ENCODE measurements around the gene ARHGDIG.
A peak's percentile ranks its signal among the peaks of the same experiment; 100 is the strongest.

The ARHGDIG gene

DNA sequence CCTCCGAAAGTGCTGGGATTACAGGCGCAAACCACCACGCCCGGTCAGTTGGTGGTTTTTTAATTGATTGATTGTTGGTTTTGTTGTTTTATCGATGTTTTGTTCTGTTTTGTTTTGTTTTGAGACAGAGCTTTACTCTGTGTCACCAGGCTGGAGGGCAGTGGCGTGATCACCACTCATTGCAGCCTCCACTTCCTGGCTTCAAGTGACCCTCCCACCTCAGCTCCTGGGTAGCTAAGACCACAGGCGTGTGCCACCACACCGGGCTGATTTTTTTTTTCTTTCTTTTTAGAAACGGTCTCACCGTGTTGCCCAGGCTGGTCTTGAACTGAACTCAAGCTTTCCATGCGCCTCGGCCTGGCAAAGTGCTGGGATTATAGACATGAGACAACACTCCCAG, 33.4 kb upstream of the ARHGDIG start:
- Histone ChIP-seq H3K79me1 (ENCODE audit: low read depth, low read length) (peaks cover 8% of the 10 kb centered on the region), H4K8ac (ENCODE audit: low read depth, low read length) (no peak overlapping the region), H3K9ac (ENCODE audit: low read depth, low read length, poor library complexity) (no peak overlapping the region), H3K23ac (ENCODE audit: low read depth, low read length, poor library complexity) (no peak overlapping the region), H3K4me2 (ENCODE audit: insufficient read depth, low read length, poor library complexity, severe bottlenecking) (no peak overlapping the region), H3K4me3 (ENCODE audit: low read length in 2 of 2) (no peak overlapping the region), H2BK5ac (ENCODE audit: low read length) (no peak overlapping the region), H3K14ac (ENCODE audit: low read length) (no peak overlapping the region), H3K18ac (ENCODE audit: low read length) (no peak overlapping the region), H4K91ac (ENCODE audit: low read depth, low read length, poor library complexity) (no peak overlapping the region), H3K27ac (replicated peaks; ENCODE audit: low read length) (no peak overlapping the region), H3K4me1 (ENCODE audit: control insufficient read depth in 2 of 2, insufficient read depth in 1 of 2, low read depth in 1 of 2, low read length in 2 of 2) (peaks cover 0 to 2% of the 10 kb centered on the region in 2 donors), H2AK5ac (ENCODE audit: low read depth, low read length) (no peak overlapping the region), H2BK120ac (ENCODE audit: low read depth, low read length) (no peak overlapping the region), H2AFZ (ENCODE audit: low read length) (no peak overlapping the region), H3K27me3 (ENCODE audit: control insufficient read depth in 3 of 3, insufficient read depth in 3 of 3, low read depth in 1 of 3, low read length in 3 of 3) (peaks cover 0 to 2% (median 0%) of the 10 kb centered on the region in 3 experiments), H3K4ac (ENCODE audit: low read length) (no peak overlapping the region), H2BK12ac (ENCODE audit: low read length) (no peak overlapping the region), H3K36me3 (replicated peaks in 1 of 2; ENCODE audit: control insufficient read depth in 2 of 2, insufficient read depth in 2 of 2, low read length in 2 of 2) (peaks cover 5 to 35% of the 10 kb centered on the region in 2 donors), H3K9me3 (replicated peaks in 1 of 2; ENCODE audit: control insufficient read depth in 2 of 2, insufficient read depth in 1 of 2, low read depth in 1 of 2, low read length in 2 of 2) (no peaks in the 10 kb centered on the region), H2BK15ac (ENCODE audit: low read length) (no peak overlapping the region)
- DNase-seq (ENCODE audit: low spot score): no peak
- WGBS, 2 donors (ENCODE audit: extremely low coverage in 2 of 2, insufficient read length in 2 of 2, insufficient replicate concordance in 1 of 2): 100% methylated on average over 1 of the region's 12 CpGs; no CpG with 5 or more reads in 1 of the 2 donors

GRCh38 chr16:249431-249830, 31.0 kb upstream of the ARHGDIG start:
- no peak overlapping the region for H3K4ac ChIP-seq (ENCODE audit: low read length)
- H3K36me3 ChIP-seq (replicated peaks in 1 of 2; ENCODE audit: control insufficient read depth in 2 of 2, insufficient read depth in 2 of 2, low read length in 2 of 2): peaks cover 13 to 56% of the 10 kb centered on the region in 2 donors
- H3K4me1 ChIP-seq (ENCODE audit: control insufficient read depth in 2 of 2, insufficient read depth in 1 of 2, low read depth in 1 of 2, low read length in 2 of 2): peaks cover 0 to 2% of the 10 kb centered on the region in 2 donors
- no peak overlapping the region for H2BK15ac ChIP-seq (ENCODE audit: low read length)
- no peak overlapping the region for H2BK12ac ChIP-seq (ENCODE audit: low read length)
- H2AFZ ChIP-seq (ENCODE audit: low read length): no peak overlapping the region
- no peak for DNase-seq (ENCODE audit: low spot score)
- H3K9ac ChIP-seq (ENCODE audit: low read depth, low read length, poor library complexity): no peak overlapping the region
- H2BK120ac ChIP-seq (ENCODE audit: low read depth, low read length): no peak overlapping the region
- H3K27me3 ChIP-seq (ENCODE audit: control insufficient read depth in 3 of 3, insufficient read depth in 3 of 3, low read depth in 1 of 3, low read length in 3 of 3): peaks cover 0 to 2% (median 0%) of the 10 kb centered on the region in 3 experiments
- peak overlapping the region in 1 of 2 donors; percentile 1 for H3K4me3 ChIP-seq (ENCODE audit: low read length in 2 of 2)
- peak overlapping the region; percentile 52 for H3K23ac ChIP-seq (ENCODE audit: low read depth, low read length, poor library complexity)
- H3K18ac ChIP-seq (ENCODE audit: low read length): no peak overlapping the region
- H3K9me3 ChIP-seq (replicated peaks in 1 of 2; ENCODE audit: control insufficient read depth in 2 of 2, insufficient read depth in 1 of 2, low read depth in 1 of 2, low read length in 2 of 2): no peaks in the 10 kb centered on the region
- peak overlapping the region; percentile 38 for H3K14ac ChIP-seq (ENCODE audit: low read length)
- H4K91ac ChIP-seq (ENCODE audit: low read depth, low read length, poor library complexity): no peak overlapping the region
- H4K8ac ChIP-seq (ENCODE audit: low read depth, low read length): no peak overlapping the region
- H3K4me2 ChIP-seq (ENCODE audit: insufficient read depth, low read length, poor library complexity, severe bottlenecking): no peak overlapping the region
- no peak overlapping the region for H2AK5ac ChIP-seq (ENCODE audit: low read depth, low read length)
- peaks cover 7% of the 10 kb centered on the region for H3K79me1 ChIP-seq (ENCODE audit: low read depth, low read length)
- whole genome bisulfite sequencing, 2 donors (ENCODE audit: extremely low coverage in 2 of 2, insufficient read length in 2 of 2, insufficient replicate concordance in 1 of 2): no CpG with 5 or more reads among the region's 12 CpGs
- no peak overlapping the region for H3K27ac ChIP-seq (replicated peaks; ENCODE audit: low read length)
- H2BK5ac ChIP-seq (ENCODE audit: low read length): no peak overlapping the region

- peaks cover 0 to 2% of the 10 kb centered on the region in 2 donors for H3K4me1 ChIP-seq (ENCODE audit: control insufficient read depth in 2 of 2, insufficient read depth in 1 of 2, low read depth in 1 of 2, low read length in 2 of 2)
- peaks cover 19 to 78% of the 10 kb centered on the region in 2 donors for H3K36me3 ChIP-seq (replicated peaks in 1 of 2; ENCODE audit: control insufficient read depth in 2 of 2, insufficient read depth in 2 of 2, low read length in 2 of 2)
- H3K23ac ChIP-seq (ENCODE audit: low read depth, low read length, poor library complexity): no peak overlapping the region
- no peak overlapping the region for H4K91ac ChIP-seq (ENCODE audit: low read depth, low read length, poor library complexity)
- no peak overlapping the region for H3K27ac ChIP-seq (replicated peaks; ENCODE audit: low read length)
- no peak overlapping the region for H2BK12ac ChIP-seq (ENCODE audit: low read length)
- no CpG with 5 or more reads among the region's 30 CpGs for WGBS, 2 donors (ENCODE audit: extremely low coverage in 2 of 2, insufficient read length in 2 of 2, insufficient replicate concordance in 1 of 2)
- H2AFZ ChIP-seq (ENCODE audit: low read length): no peak overlapping the region
- H2AK5ac ChIP-seq (ENCODE audit: low read depth, low read length): no peak overlapping the region
- peaks cover 8% of the 10 kb centered on the region for H3K79me1 ChIP-seq (ENCODE audit: low read depth, low read length)
- H3K9ac ChIP-seq (ENCODE audit: low read depth, low read length, poor library complexity): no peak overlapping the region
- H3K14ac ChIP-seq (ENCODE audit: low read length): no peak overlapping the region
- no peak overlapping the region for H3K4me3 ChIP-seq (ENCODE audit: low read length in 2 of 2)
- H3K4me2 ChIP-seq (ENCODE audit: insufficient read depth, low read length, poor library complexity, severe bottlenecking): no peak overlapping the region
- H3K9me3 ChIP-seq (replicated peaks in 1 of 2; ENCODE audit: control insufficient read depth in 2 of 2, insufficient read depth in 1 of 2, low read depth in 1 of 2, low read length in 2 of 2): no peaks in the 10 kb centered on the region
- H2BK120ac ChIP-seq (ENCODE audit: low read depth, low read length): no peak overlapping the region
- H3K4ac ChIP-seq (ENCODE audit: low read length): no peak overlapping the region
- no peak for DNase-seq (ENCODE audit: low spot score)
- no peak overlapping the region for H2BK5ac ChIP-seq (ENCODE audit: low read length)
- H3K18ac ChIP-seq (ENCODE audit: low read length): no peak overlapping the region
- H2BK15ac ChIP-seq (ENCODE audit: low read length): no peak overlapping the region
- H4K8ac ChIP-seq (ENCODE audit: low read depth, low read length): no peak overlapping the region
- peaks cover 0 to 2% (median 0%) of the 10 kb centered on the region in 3 experiments for H3K27me3 ChIP-seq (ENCODE audit: control insufficient read depth in 3 of 3, insufficient read depth in 3 of 3, low read depth in 1 of 3, low read length in 3 of 3)
Observed at GRCh38 chr16:252366-253337, 27.7 kb upstream of the ARHGDIG start.

GRCh38 chr16:253833-254232, 26.6 kb upstream of the ARHGDIG start:
- H3K27ac ChIP-seq (replicated peaks; ENCODE audit: low read length): no peak overlapping the region
- H3K79me1 ChIP-seq (ENCODE audit: low read depth, low read length): peaks cover 9% of the 10 kb centered on the region
- WGBS, 2 donors (ENCODE audit: extremely low coverage in 2 of 2, insufficient read length in 2 of 2, insufficient replicate concordance in 1 of 2): no CpG with 5 or more reads among the region's 6 CpGs
- no peak overlapping the region for H3K23ac ChIP-seq (ENCODE audit: low read depth, low read length, poor library complexity)
- no peak overlapping the region for H2AK5ac ChIP-seq (ENCODE audit: low read depth, low read length)
- no peak overlapping the region for H4K8ac ChIP-seq (ENCODE audit: low read depth, low read length)
- H3K9ac ChIP-seq (ENCODE audit: low read depth, low read length, poor library complexity): no peak overlapping the region
- DNase-seq (ENCODE audit: low spot score): no peak
- H3K36me3 ChIP-seq (replicated peaks in 1 of 2; ENCODE audit: control insufficient read depth in 2 of 2, insufficient read depth in 2 of 2, low read length in 2 of 2): peaks cover 19 to 68% of the 10 kb centered on the region in 2 donors
- H3K4me1 ChIP-seq (ENCODE audit: control insufficient read depth in 2 of 2, insufficient read depth in 1 of 2, low read depth in 1 of 2, low read length in 2 of 2): peaks cover 0 to 2% of the 10 kb centered on the region in 2 donors
- no peak overlapping the region for H3K4me3 ChIP-seq (ENCODE audit: low read length in 2 of 2)
- H2AFZ ChIP-seq (ENCODE audit: low read length): no peak overlapping the region
- no peaks in the 10 kb centered on the region for H3K27me3 ChIP-seq (ENCODE audit: control insufficient read depth in 3 of 3, insufficient read depth in 3 of 3, low read depth in 1 of 3, low read length in 3 of 3)
- H3K4me2 ChIP-seq (ENCODE audit: insufficient read depth, low read length, poor library complexity, severe bottlenecking): no peak overlapping the region
- no peak overlapping the region for H2BK120ac ChIP-seq (ENCODE audit: low read depth, low read length)
- H2BK5ac ChIP-seq (ENCODE audit: low read length): no peak overlapping the region
- H3K9me3 ChIP-seq (replicated peaks in 1 of 2; ENCODE audit: control insufficient read depth in 2 of 2, insufficient read depth in 1 of 2, low read depth in 1 of 2, low read length in 2 of 2): no peaks in the 10 kb centered on the region
- no peak overlapping the region for H2BK15ac ChIP-seq (ENCODE audit: low read length)
- H3K18ac ChIP-seq (ENCODE audit: low read length): no peak overlapping the region
- H3K14ac ChIP-seq (ENCODE audit: low read length): no peak overlapping the region
- no peak overlapping the region for H4K91ac ChIP-seq (ENCODE audit: low read depth, low read length, poor library complexity)
- H2BK12ac ChIP-seq (ENCODE audit: low read length): no peak overlapping the region
- H3K4ac ChIP-seq (ENCODE audit: low read length): no peak overlapping the region
